GM21737 (cell line): ENCODE measurements around the gene GXYLT2.
"Not testable (repeated sequence)": the region's sequence is repeated elsewhere in the genome, so short reads cannot be mapped to it uniquely, and the experiment has no call there.

Experiments
- ATAC-seq: cut with Tn5 transposase; IDR thresholded peaks from one replicate; pipeline ENCODE4 v1.9.1; 2021; ENCODE audit warnings: mild to moderate bottlenecking, moderate library complexity; ENCODE audit not compliant: unreplicated experiment

Gene GXYLT2

DNA sequence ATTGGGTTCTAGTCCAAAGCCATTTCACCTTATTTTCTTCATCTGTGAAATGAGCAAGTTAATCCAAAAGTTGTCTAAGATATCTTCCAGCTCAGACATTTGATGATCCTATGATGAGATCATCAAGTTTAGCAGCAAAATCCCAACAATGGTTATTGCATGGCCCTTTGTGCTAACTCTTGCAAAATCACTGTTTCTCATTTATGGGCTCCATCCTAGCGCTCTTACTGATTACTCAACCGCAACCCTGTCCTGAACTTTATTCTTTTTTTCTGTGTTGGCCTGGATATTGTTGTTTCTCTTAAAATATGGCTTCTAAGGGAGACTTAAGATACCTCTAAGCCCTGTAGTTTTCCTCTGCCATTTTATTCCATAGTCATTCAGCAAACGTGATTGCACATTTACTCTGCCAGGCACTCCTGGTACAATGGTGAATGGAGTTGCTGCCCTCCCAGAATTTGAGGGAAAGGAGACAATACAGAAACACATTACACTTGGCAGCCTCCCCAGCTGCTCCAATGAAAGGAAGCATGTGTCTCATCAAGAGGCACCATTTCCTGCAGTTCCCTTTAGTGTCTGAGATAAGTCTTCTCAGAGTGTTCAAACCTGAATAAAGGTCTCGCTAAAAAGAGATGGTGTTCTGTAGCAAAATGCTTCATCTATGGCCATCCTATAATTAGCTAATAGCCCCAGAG, 4.4 kb downstream of the GXYLT2 start:
- ATAC-seq = no peak

DNA sequence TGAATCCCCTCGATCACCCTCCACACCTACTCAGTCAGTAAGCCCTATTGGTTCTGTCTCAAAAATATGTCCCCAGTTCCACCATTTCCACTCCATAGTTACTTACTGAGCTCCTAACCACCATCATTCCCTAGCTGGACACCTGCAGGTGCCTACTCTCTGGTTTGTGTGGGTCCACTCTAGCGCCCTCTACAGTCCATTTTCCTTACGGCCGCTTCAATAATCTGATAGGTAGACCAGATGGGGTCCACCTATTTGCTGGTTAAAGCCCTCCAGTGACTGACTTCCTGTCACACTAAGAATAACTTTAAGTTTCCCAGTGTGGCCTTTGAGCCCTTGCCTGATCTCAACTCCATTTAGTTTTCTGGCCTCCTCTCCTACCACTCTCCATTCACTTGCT, 5.0 kb downstream of the GXYLT2 start:
- ATAC-seq = no peak

DNA sequence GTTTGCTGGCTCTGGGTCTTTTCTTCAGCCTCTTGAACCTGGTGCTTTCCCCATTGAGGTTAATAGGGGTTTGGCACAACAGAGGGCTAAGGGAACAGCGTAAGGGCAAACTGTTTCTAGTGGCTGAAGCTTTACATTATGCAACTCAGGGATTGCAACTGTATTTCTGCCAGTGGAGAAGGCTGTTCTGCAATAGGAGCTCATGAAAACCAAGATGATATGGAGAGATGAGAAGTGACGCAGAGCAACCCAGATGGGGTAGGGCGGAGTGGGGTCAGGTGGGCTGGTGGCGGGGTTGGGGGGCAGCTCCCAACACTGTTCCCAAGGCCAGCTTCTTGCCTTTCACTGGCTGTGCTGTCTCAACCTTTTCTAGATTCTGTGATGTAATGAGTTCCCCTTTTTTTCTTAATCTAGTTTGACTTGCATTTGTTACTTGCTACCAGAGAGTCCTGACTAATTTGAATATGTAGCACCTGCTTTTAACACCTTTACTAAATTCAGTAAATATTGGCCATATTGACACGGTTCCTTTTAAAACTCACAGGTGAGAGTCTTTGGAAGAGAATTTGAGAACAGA, 7.2 kb downstream of the GXYLT2 start:
- no peak for ATAC-seq

DNA sequence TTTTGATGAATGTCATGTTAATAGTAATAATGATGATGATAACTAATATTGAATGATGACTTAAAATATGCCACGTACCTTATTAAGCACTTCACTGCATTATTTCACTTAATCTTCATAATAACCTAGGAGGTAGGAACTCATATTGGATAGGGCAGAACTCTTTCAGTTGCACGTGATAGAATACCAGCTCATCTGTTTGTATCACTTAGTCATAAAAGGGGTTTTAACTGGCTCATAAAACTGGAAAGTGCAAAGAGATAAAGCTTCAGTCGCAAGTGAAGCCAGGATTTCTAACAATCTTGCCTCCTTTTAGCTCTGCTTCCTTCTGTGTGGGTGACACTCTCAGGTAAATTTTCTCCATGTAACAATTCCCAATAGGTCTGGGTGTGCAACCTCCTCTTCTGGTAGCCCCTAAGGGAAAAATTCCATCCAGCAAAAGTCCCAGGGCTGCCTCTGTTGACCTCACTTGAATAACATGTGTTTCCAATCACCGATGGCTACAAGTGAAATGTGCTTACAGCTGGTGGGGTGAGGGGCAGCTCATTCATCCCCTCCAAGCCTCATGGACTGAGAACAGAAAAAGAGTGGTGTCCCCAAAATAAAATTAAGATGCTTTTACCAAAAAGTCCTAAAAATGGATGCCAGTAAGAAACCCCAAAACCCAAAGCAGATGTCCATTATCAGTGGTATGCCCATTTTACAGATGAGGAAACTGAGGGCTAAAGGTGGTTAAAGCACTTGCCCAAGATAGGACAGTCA, 9.3 kb downstream of the GXYLT2 start:
- no peak for ATAC-seq

DNA sequence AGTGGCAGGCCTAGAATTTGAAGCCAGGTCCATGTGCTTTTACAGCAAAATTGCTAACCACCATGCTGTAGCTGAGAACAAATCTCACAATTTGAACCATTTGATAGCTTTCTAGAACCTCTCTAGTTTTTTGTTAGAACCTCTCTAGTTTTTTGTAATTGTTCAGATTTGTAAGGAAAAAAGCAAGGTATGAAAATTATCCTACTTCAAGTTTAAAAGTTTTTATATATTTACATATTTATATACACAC, 9.8 kb downstream of the GXYLT2 start:
- no peak for ATAC-seq

DNA sequence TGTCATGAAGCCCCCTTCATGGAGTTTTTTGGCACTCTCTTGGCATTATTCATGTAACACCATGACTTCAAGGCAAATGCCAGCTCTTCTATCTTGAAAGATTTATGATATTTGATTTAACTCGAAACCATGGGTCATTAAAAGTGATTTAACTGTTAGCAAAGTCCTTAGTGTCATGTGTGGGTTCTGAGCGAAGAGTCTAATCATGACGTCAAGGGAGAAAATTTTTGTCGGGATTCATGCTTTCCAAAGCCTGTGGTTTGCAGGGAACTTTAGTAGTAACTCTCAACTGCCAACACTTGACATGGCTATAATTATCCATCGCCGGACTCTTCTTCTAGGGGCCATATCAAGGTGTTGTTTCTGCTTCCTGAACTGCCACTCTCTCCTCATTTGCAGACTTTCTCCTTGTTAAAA, 11.5 kb downstream of the GXYLT2 start:
- ATAC-seq = no peak

DNA sequence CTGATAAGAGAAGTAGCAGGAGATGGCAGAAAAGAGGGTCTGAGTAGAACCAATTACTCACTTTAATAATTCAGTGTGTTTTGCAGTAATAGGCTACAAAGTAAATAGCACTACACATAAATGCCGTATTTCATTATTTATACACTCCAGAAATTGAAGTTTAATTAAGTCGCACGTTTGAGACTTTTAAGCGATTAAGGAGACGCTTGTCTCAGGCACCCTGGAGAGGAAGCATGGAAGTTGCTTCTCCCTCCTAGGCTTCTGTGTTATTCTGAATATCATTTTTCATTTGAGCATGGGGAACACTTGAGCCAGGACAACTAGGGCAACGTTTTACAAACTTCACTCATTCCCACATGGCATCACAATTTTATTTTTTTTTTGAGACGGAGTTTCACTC, 12.2 kb downstream of the GXYLT2 start:
- no peak for ATAC-seq

DNA sequence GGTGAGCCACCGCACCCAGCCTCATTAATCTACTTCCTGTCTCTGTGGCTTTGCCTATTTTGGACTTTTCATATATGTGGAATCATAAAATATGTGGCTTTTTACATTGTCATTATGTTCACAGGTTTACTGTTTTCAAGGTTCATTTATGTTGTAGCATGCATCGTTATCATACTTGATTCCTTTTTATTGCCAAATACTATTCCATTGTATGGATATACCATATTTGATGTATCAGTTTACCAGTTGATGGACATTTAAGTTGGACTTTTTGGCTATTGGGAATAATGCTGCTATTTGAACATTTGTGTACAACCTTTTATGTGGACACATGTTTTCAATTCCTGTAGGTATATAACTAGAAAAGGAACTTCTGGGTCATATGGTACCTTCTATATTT, 14.0 kb downstream of the GXYLT2 start:
- no peak for ATAC-seq

DNA sequence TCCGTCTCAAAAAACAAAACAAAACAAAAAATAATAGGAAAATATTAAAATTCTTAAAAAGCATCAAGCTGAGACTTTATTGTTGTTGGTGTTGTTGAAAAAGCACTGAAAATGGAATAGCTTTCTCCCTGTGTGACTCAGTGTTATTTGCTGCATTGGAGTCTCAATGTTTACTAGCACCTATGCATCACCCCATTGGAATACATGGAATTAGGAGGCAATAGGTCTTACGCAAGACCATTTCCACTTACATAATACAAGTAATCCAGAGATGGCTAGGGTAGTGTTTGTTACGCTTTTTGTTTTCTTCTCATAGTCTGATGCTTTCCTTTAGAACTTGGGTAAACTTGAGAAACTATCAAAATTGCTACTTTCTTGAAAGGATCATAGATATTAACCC, 15.2 kb downstream of the GXYLT2 start:
- no peak for ATAC-seq

DNA sequence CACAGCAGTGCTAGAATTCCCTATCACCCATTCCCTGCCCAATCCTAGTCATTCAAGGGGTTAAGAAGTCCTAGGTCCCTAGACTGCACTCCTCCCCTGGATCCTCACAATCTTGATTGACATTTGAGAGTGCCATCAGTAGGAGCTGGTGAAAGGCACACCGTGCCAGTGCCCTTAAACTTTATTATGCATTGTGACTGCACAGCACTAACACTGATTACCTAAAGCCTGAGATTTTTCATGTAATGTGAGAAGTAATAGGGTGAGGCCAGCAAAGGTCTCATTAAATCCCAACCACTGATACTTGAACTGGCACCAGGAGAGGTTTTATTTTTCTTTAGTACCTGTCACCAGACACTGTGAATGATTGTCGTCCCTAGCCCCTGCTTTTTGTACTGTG, 16.3 kb downstream of the GXYLT2 start:
- no peak for ATAC-seq

DNA sequence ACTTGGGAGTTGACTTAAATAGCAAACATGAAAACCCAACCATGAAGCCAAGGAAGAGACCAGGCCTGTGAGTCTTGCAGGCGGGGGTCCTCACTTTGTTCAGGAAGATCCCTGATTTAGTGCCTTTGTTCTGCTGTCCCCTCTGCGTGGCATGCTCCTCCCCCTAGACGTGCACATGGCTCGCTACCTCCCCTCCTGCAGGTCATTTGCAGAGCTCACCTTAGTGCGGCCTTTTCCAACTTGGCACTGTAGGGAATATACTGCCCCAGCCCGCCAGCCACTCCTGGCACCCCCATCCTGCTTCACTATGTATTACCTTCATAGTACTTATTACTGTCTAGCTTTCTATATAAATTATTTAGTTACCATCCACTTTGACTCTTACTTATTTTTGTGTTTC, 18.3 kb downstream of the GXYLT2 start:
- no peak for ATAC-seq

DNA sequence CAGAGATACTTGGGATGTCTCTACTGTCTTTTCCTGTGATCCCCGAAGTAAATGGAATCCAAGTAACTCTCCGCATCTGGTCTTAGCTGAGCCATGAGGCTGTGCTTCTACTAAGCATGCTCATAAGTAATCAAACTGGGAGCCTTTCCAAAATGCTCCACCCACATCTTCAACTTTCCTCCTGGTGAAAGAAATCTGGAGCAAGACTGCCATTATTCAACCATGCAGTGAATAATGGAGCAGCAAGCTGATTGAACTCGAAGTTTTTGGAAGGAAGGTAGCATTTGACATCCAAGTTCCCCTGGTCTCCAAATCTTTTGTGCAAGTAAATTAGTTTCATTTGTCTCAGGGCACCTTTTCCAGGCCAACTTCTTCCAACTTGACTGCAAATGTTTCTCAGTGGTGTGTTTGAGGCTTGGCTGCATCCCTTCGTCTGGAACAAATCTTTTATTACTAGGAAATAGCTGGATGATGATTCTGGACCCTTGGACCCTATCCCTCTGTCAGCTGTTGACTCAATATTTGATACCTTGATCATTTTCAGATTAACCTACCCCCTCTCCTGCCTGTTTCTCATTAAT, 19.4 kb downstream of the GXYLT2 start:
- ATAC-seq = no peak

DNA sequence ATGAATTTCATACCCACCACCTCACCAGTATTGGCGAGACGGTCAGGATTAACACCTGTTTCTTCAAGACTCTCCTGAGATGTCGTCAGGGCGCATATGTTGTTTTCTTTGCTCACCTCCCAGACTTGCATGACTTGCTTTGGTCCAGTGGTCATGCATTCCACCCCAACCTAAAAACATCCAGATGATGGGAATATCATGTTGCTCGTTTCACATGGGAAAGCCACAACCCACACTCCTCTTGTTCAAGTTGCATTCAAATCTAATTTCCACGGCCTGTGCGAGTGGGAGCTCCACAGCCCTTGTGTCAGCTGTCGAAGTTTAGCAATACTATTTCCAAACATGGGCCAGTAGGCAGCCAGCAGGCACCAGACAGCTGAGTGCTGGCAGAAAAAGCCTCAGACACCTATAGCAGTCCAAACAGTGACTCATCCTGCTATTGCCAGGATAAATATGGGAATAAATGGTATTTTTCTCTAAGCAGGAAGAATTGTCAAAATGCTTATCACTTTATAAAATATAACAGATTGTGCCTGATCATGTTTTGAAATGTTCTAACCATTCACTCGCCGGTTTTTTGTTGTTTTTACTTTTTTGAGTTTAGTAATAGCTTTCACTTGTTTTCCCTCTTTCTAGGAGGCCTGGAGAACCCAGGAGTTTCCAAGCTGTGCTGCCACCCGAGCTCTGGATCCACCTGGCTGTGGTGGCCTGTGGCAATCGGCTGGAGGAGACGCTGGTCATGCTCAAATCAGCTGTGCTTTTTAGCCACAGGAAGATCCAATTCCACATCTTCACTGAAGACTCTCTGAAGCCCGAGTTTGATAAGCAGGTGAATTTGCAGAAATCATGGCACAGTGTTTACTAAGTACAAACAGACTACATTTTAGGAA, 20.1 kb downstream of the GXYLT2 start:
- no peak for ATAC-seq

DNA sequence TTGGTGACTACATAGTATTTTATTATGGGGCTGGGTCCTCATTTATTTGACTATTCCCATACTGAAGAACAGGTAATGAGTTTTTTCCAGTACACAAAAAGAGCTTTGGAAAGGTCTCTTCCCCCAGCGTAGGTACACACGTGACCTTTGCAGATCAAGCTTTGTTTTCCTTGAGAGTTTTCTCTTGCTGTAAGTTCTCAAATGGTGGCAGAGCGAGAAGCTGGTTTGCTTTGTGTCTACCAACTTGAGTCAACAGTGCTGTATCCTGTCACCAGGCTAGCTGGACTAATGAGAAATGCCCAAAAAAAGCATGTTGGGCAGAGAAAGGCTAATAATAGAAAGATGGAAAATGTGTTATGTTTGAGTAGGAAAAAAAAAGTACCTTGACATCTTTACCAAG, 21.7 kb downstream of the GXYLT2 start:
- ATAC-seq = no peak

DNA sequence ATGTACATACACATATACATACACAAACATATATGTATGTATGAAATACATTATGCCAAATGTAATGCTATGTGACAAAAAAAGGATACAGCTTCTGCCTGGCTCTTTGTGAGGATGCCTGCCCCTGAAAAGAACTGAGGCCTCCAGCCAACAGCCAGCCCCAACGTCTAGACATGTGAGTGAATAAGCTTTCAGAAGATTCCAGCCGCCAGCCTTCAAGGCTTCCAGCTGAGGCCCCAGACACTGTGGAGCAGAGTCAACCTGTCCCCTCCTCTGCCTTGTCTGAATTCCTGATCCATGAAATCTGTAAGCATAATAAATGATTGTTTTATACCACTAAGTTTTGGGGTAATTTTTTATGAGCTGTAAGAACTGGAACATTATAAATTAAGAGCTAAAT, 24.7 kb downstream of the GXYLT2 start:
- no peak for ATAC-seq

DNA sequence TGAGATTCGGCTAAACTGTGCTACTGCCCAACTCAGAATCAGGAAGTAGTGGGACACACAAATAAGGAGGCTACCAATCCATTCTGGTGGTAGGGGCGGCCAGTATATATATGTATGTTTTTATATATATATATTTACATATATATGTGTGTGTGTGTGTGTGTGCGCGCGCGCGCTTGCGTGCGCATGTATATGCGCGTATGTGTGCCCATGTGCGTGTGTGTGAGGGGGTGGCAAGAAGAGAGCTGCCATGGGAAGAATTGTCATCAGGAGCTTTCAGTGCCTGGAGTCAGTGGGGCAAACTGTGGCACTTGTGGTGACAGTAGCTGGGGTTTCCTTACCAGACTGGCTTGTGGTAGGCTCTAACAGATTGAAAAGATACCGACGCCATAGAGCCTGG, 26.5 kb downstream of the GXYLT2 start:
- no peak for ATAC-seq

DNA sequence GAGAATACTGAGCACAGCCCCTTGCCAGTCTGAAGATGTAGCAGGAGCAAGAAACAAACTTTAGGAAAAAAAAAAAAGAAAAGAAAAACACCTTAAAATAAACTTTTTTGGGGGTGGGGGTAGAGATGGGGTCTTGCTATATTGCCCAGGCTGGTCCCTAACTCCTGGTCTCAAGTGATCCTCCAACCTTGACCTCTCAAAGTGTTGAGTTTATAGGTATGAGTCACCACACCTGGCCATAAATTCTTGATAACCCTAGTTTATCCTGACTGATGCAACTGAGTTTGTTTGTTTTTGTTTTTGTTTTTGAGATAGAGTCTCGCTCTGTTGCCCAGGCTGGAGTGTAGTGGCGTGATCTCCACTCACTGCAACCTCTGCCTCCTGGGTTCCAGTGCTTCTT, 28.4 kb downstream of the GXYLT2 start:
- no peak for ATAC-seq

DNA sequence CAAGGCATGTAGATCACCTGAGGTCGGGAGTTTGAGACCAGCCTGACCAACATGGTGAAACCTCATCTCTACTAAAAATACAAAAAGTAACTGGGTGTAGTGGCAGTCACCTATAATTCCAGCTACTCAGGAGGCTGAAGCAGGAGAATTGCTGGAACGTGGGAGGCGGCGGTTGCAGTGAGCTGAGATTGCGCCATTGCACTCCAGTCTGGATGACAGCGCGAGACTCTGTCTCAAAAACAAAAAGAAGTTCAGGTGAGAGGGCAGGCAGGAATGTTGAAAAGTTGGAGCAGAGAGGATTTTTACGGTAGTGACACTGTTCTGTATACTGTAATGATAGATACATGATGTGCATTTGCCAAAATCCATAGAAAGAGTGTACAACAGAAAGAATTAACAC, 31.7 kb downstream of the GXYLT2 start:
- ATAC-seq = no peak

DNA sequence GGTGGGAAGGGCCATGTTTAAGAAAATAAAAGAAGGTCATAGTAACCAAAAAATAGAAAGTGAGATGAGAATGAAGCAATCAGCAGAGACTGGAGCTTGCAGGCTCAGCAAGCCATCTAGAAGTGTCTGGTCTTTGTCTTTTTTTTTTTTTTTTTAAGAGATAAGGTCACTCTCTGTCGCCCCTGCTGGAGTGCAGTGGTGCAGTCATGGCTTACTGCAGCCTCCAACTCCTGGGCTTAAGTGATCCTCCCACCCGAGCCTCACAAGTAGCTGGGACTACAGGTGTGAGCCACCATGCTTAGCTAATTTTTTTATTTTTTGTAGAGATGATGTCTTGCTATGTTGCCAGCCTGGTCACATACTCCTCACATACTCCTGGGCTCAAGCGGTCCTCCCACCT, 36.2 kb downstream of the GXYLT2 start:
- no peak for ATAC-seq

DNA sequence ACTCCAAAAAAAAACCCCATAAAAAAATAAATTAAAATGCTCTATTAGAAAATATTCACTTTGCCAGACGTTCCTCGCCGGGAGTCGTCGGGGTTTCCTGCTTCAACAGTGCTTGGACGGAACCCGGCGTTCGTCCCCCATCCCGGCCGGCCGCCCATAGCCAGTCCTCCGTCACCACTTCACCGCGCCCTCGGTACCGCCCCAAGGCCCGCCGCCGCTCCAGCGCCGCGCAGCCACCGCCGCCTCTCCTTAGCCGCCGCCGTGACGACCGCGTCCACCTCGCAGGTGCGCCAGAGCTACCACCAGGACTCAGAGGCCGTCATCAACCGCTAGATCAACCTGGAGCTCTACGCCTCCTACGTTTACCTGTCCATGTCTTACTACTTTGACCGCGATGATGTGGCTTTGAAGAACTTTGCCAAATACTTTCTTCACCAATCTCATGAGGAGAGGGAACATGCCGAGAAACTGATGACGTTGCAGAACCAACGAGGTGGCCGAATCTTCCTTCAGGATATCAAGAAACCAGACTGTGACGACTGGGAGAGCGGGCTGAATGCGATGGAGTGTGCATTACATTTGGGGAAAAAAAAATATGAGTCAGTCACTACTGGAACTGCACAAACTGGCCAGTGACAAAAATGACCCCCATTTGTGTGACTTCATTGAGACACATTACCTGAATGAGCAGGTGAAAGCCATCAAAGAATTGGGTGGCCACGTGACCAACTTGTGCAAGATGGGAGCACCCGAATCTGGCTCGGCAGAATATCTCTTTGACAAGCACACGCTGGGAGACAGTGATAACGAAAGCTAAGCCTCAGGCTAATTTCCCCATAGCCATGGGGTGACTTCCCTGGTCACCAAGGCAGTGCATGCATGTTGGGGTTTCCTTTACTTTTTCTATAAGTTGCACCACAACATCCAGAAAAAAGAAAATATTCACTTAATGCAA, 41.2 kb downstream of the GXYLT2 start:
- ATAC-seq = not testable (repeated sequence)
